MG63 (cell line): ENCODE measurements around the gene CCDC18. TPM values are rescaled to one million over a fixed set of nuclear protein-coding genes. Genes with fewer than 3 reads are reported as not detected.
"Not testable (repeated sequence)": the region's sequence is repeated elsewhere in the genome, so short reads cannot be mapped to it uniquely, and the experiment has no call there.

Source experiments
- DNase-seq: peaks from one replicate; pipeline ENCODE4 v3.0.0-alpha.2; 2020
- H3K27me3 ChIP-seq: fragments of 250-450 bp; sonication (Bioruptor Pico); 2 replicates; pipeline ENCODE4 v1.5.1; 2020; ENCODE audit warnings: mild to moderate bottlenecking, moderate library complexity
- H3K36me3 ChIP-seq: fragments of 250-450 bp; sonication (Bioruptor Pico); 2 replicates; pipeline ENCODE4 v1.5.1; 2020; ENCODE audit warnings: mild to moderate bottlenecking, moderate library complexity
- H3K4me3 ChIP-seq: fragments of 250-450 bp; sonication (Bioruptor Pico); 2 replicates; pipeline ENCODE4 v1.5.1; 2020; ENCODE audit warnings: mild to moderate bottlenecking, moderate library complexity
- H3K9me3 ChIP-seq: fragments of 250-450 bp; sonication (Bioruptor Pico); 2 replicates; pipeline ENCODE4 v1.5.1; 2020; ENCODE audit warnings: mild to moderate bottlenecking, moderate library complexity
- total RNA-seq: library from RNA; depleted of rRNA; stranded (reverse); fragments of >200 nt; shearing (Covaris generic); gene quantifications from 2 replicates; pipeline ENCODE4 v1.2.3, GENCODE V29; 2014; ENCODE audit warnings: low replicate concordance

CCDC18 gene
- total RNA-seq, 1 experiment from 2014 or later, result 5.5 TPM

GRCh38 chr1:93163314-93163713 lies 17.2 kb upstream of the CCDC18 start:
- not testable (repeated sequence) for H3K4me3 ChIP-seq, H3K27me3 ChIP-seq, DNase-seq
- Histone ChIP-seq H3K36me3 (peaks cover 31% of the 10 kb centered on the region), H3K9me3 (peaks cover 14% of the 10 kb centered on the region)

- Histone ChIP-seq H3K27me3 (no peaks in the 10 kb centered on the region), H3K4me3 (no peak overlapping the region), H3K9me3 (peaks cover 19% of the 10 kb centered on the region), H3K36me3 (peaks cover 25% of the 10 kb centered on the region)
- no peak for DNase-seq
Measured at GRCh38 chr1:93164816-93165215, 15.7 kb upstream of the CCDC18 start.

- not testable (repeated sequence) for DNase-seq, H3K4me3 ChIP-seq, H3K27me3 ChIP-seq
- H3K36me3 ChIP-seq, result peaks cover 26% of the 10 kb centered on the region
- peaks cover 19% of the 10 kb centered on the region for H3K9me3 ChIP-seq
Measured at GRCh38 chr1:93165895-93166294, 14.6 kb upstream of the CCDC18 start.

GRCh38 chr1:93167006-93167405 lies 13.5 kb upstream of the CCDC18 start:
- peaks cover 19% of the 10 kb centered on the region for H3K9me3 ChIP-seq
- no peaks in the 10 kb centered on the region for H3K27me3 ChIP-seq
- no peak overlapping the region for H3K4me3 ChIP-seq
- no peak for DNase-seq
- peaks cover 33% of the 10 kb centered on the region for H3K36me3 ChIP-seq

- peaks cover 19% of the 10 kb centered on the region for H3K9me3 ChIP-seq
- not testable (repeated sequence) for DNase-seq, H3K4me3 ChIP-seq, H3K27me3 ChIP-seq
- H3K36me3 ChIP-seq, result peaks cover 44% of the 10 kb centered on the region
Measured at GRCh38 chr1:93170141-93170678, 10.3 kb upstream of the CCDC18 start.

GRCh38 chr1:93171549-93172034 lies 8.9 kb upstream of the CCDC18 start:
- peaks cover 15% of the 10 kb centered on the region for H3K9me3 ChIP-seq
- peaks cover 53% of the 10 kb centered on the region for H3K36me3 ChIP-seq
- no peaks in the 10 kb centered on the region for H3K27me3 ChIP-seq
- H3K4me3 ChIP-seq, result no peak overlapping the region
- no peak for DNase-seq

GRCh38 chr1:93172778-93173177 lies 7.7 kb upstream of the CCDC18 start:
- peaks cover 7% of the 10 kb centered on the region; the same call in 1 of the 2 replicates for H3K9me3 ChIP-seq
- DNase-seq, result no peak
- H3K4me3 ChIP-seq, result no peak overlapping the region
- no peaks in the 10 kb centered on the region for H3K27me3 ChIP-seq
- peaks cover 52% of the 10 kb centered on the region for H3K36me3 ChIP-seq

GRCh38 chr1:93174638-93175037 lies 5.9 kb upstream of the CCDC18 start:
- H3K9me3 ChIP-seq, H3K4me3 ChIP-seq, DNase-seq, H3K27me3 ChIP-seq: not testable (repeated sequence)
- peaks cover 50% of the 10 kb centered on the region for H3K36me3 ChIP-seq

GRCh38 chr1:93177991-93178390 lies 2.5 kb upstream of the CCDC18 start:
- no peaks in the 10 kb centered on the region for H3K27me3 ChIP-seq
- no peak for DNase-seq
- H3K36me3 ChIP-seq, result peaks cover 31% of the 10 kb centered on the region
- peak overlapping the region; percentile 82 for H3K4me3 ChIP-seq
- H3K9me3 ChIP-seq, result no peaks in the 10 kb centered on the region

GRCh38 chr1:93178418-93178817 lies 2.1 kb upstream of the CCDC18 start:
- Histone ChIP-seq H3K27me3 (no peaks in the 10 kb centered on the region), H3K9me3 (no peaks in the 10 kb centered on the region), H3K4me3 (peak overlapping the region; percentile 82), H3K36me3 (peaks cover 31% of the 10 kb centered on the region)
- peak; percentile 12 for DNase-seq

- DNase-seq, result peak; percentile 98
- Histone ChIP-seq H3K36me3 (peaks cover 26% of the 10 kb centered on the region), H3K9me3 (no peaks in the 10 kb centered on the region), H3K4me3 (peak within 1 kb of the TSS; percentile 82), H3K27me3 (no peaks in the 10 kb centered on the region)
Measured at GRCh38 chr1:93179886-93180722, 420 bp upstream of the CCDC18 start, which contains the start of gene TMED5. TMED5 (minus strand) TSS chr1:93180413; CDS start chr1:93180242, 171 bp downstream.

GRCh38 chr1:93186667-93187066 lies 6.1 kb downstream of the CCDC18 start:
- no peak for DNase-seq
- Histone ChIP-seq H3K27me3 (no peaks in the 10 kb centered on the region), H3K9me3 (no peaks in the 10 kb centered on the region), H3K36me3 (peaks cover 6% of the 10 kb centered on the region; the same call in 1 of the 2 replicates), H3K4me3 (no peak overlapping the region)

GRCh38 chr1:93190432-93190831 lies 9.9 kb downstream of the CCDC18 start:
- DNase-seq, result no peak
- no peaks in the 10 kb centered on the region for H3K9me3 ChIP-seq
- no peak overlapping the region for H3K4me3 ChIP-seq
- H3K36me3 ChIP-seq, result peaks cover 17% of the 10 kb centered on the region
- no peaks in the 10 kb centered on the region for H3K27me3 ChIP-seq

- no peak overlapping the region for H3K4me3 ChIP-seq
- no peaks in the 10 kb centered on the region for H3K9me3 ChIP-seq
- peaks cover 20% of the 10 kb centered on the region for H3K36me3 ChIP-seq
- no peak for DNase-seq
- H3K27me3 ChIP-seq, result no peaks in the 10 kb centered on the region
Measured at GRCh38 chr1:93194231-93194990, 13.9 kb downstream of the CCDC18 start.

- no peak overlapping the region for H3K4me3 ChIP-seq
- no peak for DNase-seq
- H3K27me3 ChIP-seq, result no peaks in the 10 kb centered on the region
- H3K36me3 ChIP-seq, result peaks cover 20% of the 10 kb centered on the region
- H3K9me3 ChIP-seq, result no peaks in the 10 kb centered on the region
Measured at GRCh38 chr1:93196591-93196990, 16.1 kb downstream of the CCDC18 start.

GRCh38 chr1:93199150-93199549 lies 18.6 kb downstream of the CCDC18 start:
- peaks cover 20% of the 10 kb centered on the region for H3K36me3 ChIP-seq

GRCh38 chr1:93200086-93200620 lies 19.6 kb downstream of the CCDC18 start:
- peaks cover 15% of the 10 kb centered on the region for H3K36me3 ChIP-seq
- no peaks in the 10 kb centered on the region for H3K9me3 ChIP-seq
- H3K27me3 ChIP-seq, result no peaks in the 10 kb centered on the region
- DNase-seq, result no peak
- no peak overlapping the region for H3K4me3 ChIP-seq

More at GRCh38 chr1:93199150-93199549, 18.6 kb downstream of the CCDC18 start:
- Histone ChIP-seq H3K9me3 (no peaks in the 10 kb centered on the region), H3K4me3 (no peak overlapping the region), H3K27me3 (no peaks in the 10 kb centered on the region)
- DNase-seq, result no peak
